GM12865 (cell line): ENCODE results near the gene SYPL1.

Experiments used
- DNase-seq: peaks from one replicate; pipeline ENCODE4 v3.0.0; 2010; ENCODE audit warnings: low read depth
- H3K4me3 ChIP-seq: 2 replicates; pipeline ENCODE4 v1.5.1; 2011; ENCODE audit warnings: mild to moderate bottlenecking, low read depth, low read length, control low read depth
- TF ChIP-seq, protein P1 (sequence below): IDR thresholded peaks from 2 replicates; pipeline ENCODE4 v1.5.1; 2011; ENCODE audit warnings: low read length, control low read depth, low read depth, inconsistent platforms; ENCODE audit not compliant: insufficient read depth; ENCODE audit errors: missing control alignments

The SYPL1 gene

DNA sequence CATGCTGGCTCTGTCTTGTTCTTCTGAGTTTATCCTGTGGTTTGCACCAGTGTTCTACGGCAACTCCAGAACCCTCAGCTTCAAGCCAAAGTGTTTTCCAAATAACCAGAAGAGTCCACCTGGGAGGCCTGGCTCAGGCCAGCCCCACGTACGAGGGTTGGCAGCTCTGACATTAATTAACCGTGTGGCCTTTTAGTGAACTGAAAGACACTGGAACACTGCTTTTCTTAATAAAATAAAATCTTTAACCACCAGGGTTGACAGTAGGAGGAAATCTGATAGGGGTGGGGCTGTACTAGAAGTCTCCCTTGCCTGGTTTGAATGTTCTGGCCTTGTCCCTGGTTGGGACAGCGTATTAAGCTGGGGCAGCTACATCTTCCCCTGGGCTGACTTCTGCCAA lies 64.9 kb downstream of the SYPL1 start:
- TF ChIP-seq, protein P1, sequence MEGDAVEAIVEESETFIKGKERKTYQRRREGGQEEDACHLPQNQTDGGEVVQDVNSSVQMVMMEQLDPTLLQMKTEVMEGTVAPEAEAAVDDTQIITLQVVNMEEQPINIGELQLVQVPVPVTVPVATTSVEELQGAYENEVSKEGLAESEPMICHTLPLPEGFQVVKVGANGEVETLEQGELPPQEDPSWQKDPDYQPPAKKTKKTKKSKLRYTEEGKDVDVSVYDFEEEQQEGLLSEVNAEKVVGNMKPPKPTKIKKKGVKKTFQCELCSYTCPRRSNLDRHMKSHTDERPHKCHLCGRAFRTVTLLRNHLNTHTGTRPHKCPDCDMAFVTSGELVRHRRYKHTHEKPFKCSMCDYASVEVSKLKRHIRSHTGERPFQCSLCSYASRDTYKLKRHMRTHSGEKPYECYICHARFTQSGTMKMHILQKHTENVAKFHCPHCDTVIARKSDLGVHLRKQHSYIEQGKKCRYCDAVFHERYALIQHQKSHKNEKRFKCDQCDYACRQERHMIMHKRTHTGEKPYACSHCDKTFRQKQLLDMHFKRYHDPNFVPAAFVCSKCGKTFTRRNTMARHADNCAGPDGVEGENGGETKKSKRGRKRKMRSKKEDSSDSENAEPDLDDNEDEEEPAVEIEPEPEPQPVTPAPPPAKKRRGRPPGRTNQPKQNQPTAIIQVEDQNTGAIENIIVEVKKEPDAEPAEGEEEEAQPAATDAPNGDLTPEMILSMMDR, result no peak
- DNase-seq, result no peak
- no peak overlapping the region for H3K4me3 ChIP-seq

DNA sequence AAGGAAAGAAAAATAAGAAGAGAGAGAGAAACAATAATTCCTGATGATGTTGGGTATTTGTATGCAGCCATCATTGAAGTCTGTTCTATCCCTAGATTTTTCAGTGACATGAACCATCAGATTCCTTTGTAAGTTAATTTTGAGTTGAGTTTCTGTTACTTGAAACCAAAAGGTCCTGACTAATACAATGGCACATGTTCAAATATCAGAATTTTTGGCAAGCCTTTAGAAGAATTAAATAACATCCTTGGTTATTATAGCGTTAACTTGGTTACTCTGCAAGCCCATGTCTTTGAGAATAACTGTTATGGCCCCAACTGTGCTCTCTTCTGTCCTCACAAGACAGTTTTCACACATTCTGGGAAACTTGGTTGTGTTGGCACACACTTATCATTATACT lies 66.5 kb downstream of the SYPL1 start:
- DNase-seq, result no peak
- TF ChIP-seq, protein P1, result no peak
- H3K4me3 ChIP-seq, result no peak overlapping the region

DNA sequence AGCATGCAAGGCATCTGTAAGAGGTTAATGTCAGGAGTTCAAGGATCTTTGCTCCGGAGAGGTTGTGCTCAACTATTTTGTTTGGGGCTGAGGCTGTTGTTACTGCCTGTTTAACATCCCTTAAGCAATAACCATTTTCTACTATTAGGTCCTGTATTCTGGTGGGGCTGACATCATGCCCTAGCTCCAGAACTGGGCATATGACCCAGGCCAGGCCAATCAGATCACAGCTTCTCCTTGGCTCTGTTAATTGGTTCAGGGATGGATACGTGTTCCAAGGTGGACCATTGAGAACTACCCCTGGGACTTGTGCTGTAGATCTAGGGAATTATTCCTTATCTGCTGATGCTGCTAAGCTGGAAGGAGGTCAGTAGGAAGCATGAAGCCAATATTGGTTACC lies 67.0 kb downstream of the SYPL1 start:
- DNase-seq, result no peak
- TF ChIP-seq, protein P1, result no peak
- H3K4me3 ChIP-seq, result no peak overlapping the region

DNA sequence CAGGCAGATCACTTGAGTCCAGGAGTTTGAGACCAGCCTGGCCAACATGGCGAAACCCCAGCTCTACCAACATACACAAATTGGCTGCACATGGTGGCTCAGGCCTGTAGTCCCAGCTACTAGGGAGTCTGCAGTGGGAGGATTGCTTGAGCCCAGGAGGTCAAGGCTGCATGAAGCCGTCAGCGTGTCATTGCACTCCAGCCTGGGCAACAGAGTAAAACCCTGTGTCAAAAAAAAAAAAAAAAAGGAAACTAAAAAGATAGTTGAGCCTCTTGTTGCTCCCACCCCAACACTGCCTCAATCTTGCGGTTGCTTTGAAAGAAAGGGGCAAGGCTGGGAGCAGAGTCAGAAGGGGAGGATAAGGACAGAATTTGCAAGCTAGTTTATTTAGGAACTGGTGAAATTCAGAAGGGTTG lies 69.9 kb downstream of the SYPL1 start:
- TF ChIP-seq, protein P1, result no peak
- H3K4me3 ChIP-seq, result no peak overlapping the region
- no peak for DNase-seq

DNA sequence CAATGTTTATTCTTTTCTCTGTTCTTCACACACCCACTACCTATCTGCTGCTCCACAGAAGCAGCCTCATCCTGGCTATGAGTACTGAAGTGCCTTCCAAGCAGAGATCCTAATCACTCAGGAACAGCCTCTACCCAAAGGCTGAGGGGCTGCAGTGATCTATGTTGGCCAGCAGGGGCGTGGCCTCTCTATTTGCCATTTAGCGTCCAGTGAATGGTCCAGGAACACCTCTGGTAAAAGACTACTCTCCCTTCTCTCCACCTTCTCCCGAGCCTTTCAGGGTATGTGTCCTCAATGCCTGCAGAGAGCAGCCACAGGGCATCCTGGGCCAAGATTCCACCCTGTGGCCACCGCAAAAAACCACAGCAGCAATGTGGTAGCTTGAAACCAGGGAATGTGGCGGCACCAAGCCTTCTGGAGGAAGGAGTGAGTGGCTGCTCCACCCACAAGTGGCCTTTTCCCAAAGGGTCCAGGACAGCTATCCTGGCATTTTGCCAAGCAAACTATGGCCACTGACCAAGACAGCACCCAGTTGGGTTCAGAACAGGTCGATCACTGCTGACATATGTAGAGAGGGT lies 70.9 kb downstream of the SYPL1 start:
- peak; percentile 52 for DNase-seq
- TF ChIP-seq, protein P1, result peak; percentile 82
- no peak overlapping the region for H3K4me3 ChIP-seq
